ENCODE results near the gene DROSHA. TPM values are rescaled to one million over a fixed set of nuclear protein-coding genes. Genes with fewer than 3 reads are reported as not detected.

DROSHA gene
- total and polyA plus RNA-seq, 10 donors, result 34.8 to 68.5 (median 46.0) TPM

GRCh38 chr5:31413030-31413812, 118.7 kb downstream of the DROSHA start:
- no peak overlapping the region for H3K4me3 ChIP-seq
- WGBS, 5 donors, result 74 to 89% (median 80%) methylated on average over 6 to 8 of the region's 8 CpGs
- no peak for TF ChIP-seq POLR2A (IDR thresholded peaks at IDR 0.05)
- no peak for TF ChIP-seq POLR2AphosphoS5 (IDR thresholded peaks at IDR 0.05)
- no peak for TF ChIP-seq CTCF (IDR thresholded peaks at IDR 0.05 in 8 of 11, conservative IDR thresholded peaks at IDR 0.05 in 3 of 11)
- H3K27ac ChIP-seq, result no peak overlapping the region
- H3K4me1 ChIP-seq, result no peaks in the 10 kb centered on the region
- intact Hi-C loops (cut with DNase I; ENCODE audit: low total_unique reads), result no loop called here
- no peaks in the 10 kb centered on the region for H3K9me3 ChIP-seq
- DNase-seq, result no peak
- peaks cover 0 to 100% (median 49%) of the 10 kb centered on the region in 6 donors for H3K36me3 ChIP-seq
- no peaks in the 10 kb centered on the region for H3K27me3 ChIP-seq (replicated peaks in 1 of 7)

- TF ChIP-seq POLR2A (IDR thresholded peaks at IDR 0.05) (no peak), POLR2AphosphoS5 (IDR thresholded peaks at IDR 0.05) (no peak), CTCF (IDR thresholded peaks at IDR 0.05 in 8 of 11, conservative IDR thresholded peaks at IDR 0.05 in 3 of 11) (no peak)
- H3K4me3 ChIP-seq, result no peak overlapping the region
- H3K9me3 ChIP-seq, result no peaks in the 10 kb centered on the region
- intact Hi-C loops (cut with DNase I; ENCODE audit: low total_unique reads), result no loop called here
- no peaks in the 10 kb centered on the region for H3K27me3 ChIP-seq (replicated peaks in 1 of 7)
- H3K4me1 ChIP-seq, result no peaks in the 10 kb centered on the region
- peaks cover 0 to 100% (median 47%) of the 10 kb centered on the region in 6 donors for H3K36me3 ChIP-seq
- no peak for DNase-seq
- 33 to 48% (median 41%) methylated on average over 1 of the region's 1 CpG for WGBS, 5 donors
- H3K27ac ChIP-seq, result no peak overlapping the region
Observed at GRCh38 chr5:31412324-31412723, 119.6 kb downstream of the DROSHA start.

- peaks cover 0 to 100% (median 56%) of the 10 kb centered on the region in 6 donors for H3K36me3 ChIP-seq
- 96 to 99% (median 99%) methylated on average over 5 of the region's 5 CpGs for WGBS, 5 donors
- DNase-seq, result no peak
- H3K9me3 ChIP-seq, result no peaks in the 10 kb centered on the region
- H3K4me3 ChIP-seq, result no peak overlapping the region
- H3K4me1 ChIP-seq, result no peaks in the 10 kb centered on the region
- H3K27me3 ChIP-seq (replicated peaks in 1 of 7), result no peaks in the 10 kb centered on the region
- H3K27ac ChIP-seq, result no peak overlapping the region
- TF ChIP-seq POLR2AphosphoS5 (IDR thresholded peaks at IDR 0.05) (no peak), POLR2A (IDR thresholded peaks at IDR 0.05) (no peak), CTCF (IDR thresholded peaks at IDR 0.05 in 8 of 11, conservative IDR thresholded peaks at IDR 0.05 in 3 of 11) (no peak)
- intact Hi-C loops (cut with DNase I; ENCODE audit: low total_unique reads), result no loop called here
Observed at GRCh38 chr5:31410089-31410488, 121.8 kb downstream of the DROSHA start.

DNA sequence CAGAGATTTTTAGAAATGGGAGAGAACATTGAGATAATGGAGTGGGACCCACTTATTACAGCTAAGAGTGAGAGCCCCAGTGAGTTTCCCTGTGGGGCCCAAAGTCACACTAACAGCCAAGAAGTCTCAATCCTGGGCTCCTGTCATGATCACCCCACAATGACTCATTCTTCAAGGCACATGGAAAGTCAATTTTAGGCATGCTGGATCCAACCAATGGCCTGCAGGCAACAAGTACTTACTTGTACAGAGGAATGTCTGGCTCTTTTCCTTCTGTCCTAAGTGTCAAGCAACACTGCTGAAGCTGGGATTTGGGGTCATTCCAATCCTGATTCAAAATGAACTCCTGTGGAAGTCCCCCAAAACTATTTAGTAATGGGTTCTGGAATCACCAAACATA, 123.1 kb downstream of the DROSHA start:
- no peak for DNase-seq
- H3K27ac ChIP-seq, result no peak overlapping the region
- H3K27me3 ChIP-seq (replicated peaks in 1 of 7), result no peaks in the 10 kb centered on the region
- intact Hi-C loops (cut with DNase I; ENCODE audit: low total_unique reads), result no loop called here
- TF ChIP-seq POLR2AphosphoS5 (IDR thresholded peaks at IDR 0.05), result no peak
- TF ChIP-seq CTCF (IDR thresholded peaks at IDR 0.05 in 8 of 11, conservative IDR thresholded peaks at IDR 0.05 in 3 of 11), result no peak
- TF ChIP-seq POLR2A (IDR thresholded peaks at IDR 0.05), result no peak
- H3K9me3 ChIP-seq, result no peaks in the 10 kb centered on the region
- H3K36me3 ChIP-seq, result peaks cover 0 to 100% (median 63%) of the 10 kb centered on the region in 6 donors
- no peaks in the 10 kb centered on the region for H3K4me1 ChIP-seq
- H3K4me3 ChIP-seq, result no peak overlapping the region
